Measurements from ENCODE around the gene SPDYE3.
A peak's percentile ranks its signal among the peaks of the same experiment; 100 is the strongest.
"Not testable (repeated sequence)": the region's sequence is repeated elsewhere in the genome, so short reads cannot be mapped to it uniquely, and the experiment has no call there.

SPDYE3 gene

DNA sequence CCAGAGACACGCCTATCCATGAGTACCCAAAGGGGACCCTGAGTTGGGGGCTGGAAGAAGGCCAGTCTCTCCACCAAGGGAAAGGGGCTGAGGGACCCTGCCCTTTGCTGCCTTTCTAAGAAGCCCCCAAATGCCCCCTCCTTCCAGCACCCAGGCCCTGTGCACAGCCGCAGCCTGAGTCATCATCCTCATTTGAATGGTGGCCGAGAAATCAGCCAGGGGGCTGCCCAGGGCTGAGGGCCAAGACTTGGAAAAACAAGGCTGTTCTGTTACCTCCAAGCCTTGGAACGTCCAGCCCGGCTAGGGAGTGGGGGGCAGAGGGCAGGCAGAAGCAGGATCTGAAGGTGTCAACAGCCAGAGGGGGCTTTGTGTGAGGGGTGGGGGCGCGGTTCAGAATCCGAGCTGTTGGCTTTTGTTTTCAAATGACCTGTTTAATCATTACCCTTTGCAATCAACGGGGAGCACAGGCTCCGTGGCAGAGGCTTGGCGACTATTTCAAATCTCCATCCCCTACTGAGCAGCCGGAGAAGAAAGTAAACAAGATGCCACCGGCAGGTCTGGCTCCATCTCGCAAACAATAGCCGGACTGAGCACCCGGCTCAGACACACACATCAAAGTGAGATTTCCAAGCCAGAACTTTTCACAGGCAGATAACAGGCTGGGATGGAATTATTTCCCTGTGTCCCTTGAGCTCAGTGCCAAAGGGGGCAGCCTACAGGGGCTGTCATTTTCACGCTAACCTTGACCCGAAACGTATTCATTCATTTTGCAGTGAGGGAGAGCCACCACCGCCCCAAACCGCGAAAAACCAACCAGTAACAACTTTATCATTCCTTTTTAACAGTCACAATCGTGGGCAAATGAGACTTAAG lies 37.2 kb upstream of the SPDYE3 start:
- not testable (repeated sequence) for H3K27me3 ChIP-seq (replicated peaks; ENCODE audit: control insufficient read depth, insufficient read depth, low read length); H3K9me3 ChIP-seq (ENCODE audit: control insufficient read depth, low read length); H3K4me1 ChIP-seq (ENCODE audit: control insufficient read depth, insufficient read depth, low read length); H3K36me3 ChIP-seq (ENCODE audit: control insufficient read depth, insufficient read depth, low read length, severe bottlenecking)
- H3K4me3 ChIP-seq (ENCODE audit: low read length), result peak overlapping the region; percentile 61
- peak overlapping the region; percentile 47 for H3K9ac ChIP-seq (ENCODE audit: low read length)
- DNase-seq (ENCODE audit: low read depth), result peak; percentile 24

DNA sequence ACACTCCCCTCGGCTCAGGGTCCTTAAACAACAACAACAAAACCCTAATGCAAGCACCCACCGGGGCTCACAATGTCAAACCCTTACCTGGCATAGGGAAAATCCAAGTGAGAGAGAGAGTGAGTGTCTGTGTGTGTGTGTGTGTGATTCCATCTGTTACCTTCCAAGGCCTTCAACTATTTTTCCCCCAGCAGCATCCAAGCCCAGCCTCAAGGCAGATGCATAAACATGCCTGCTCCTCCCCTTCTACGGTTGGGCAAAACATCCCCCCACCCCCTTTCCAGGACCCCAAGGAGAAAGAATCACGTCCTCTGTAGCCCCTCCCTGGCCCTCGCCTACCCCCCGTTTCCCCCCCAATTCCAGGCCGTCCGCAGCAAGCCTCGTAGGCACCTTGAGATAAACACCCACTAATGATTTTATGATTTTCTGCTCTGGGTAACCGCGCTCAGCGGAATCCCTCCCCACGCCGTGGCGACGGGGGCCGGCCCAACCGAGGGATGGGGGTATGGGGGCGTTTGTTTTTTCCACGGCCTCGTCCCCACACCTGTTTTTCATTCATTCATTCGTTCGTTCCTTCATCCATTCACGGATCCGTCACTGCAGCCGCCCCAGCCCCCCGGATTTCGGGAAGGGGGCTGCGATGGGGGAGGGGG lies 36.4 kb upstream of the SPDYE3 start:
- H3K9me3 ChIP-seq (ENCODE audit: control insufficient read depth, low read length); H3K27me3 ChIP-seq (replicated peaks; ENCODE audit: control insufficient read depth, insufficient read depth, low read length); H3K36me3 ChIP-seq (ENCODE audit: control insufficient read depth, insufficient read depth, low read length, severe bottlenecking); H3K4me1 ChIP-seq (ENCODE audit: control insufficient read depth, insufficient read depth, low read length): not testable (repeated sequence)
- Histone ChIP-seq H3K4me3 (ENCODE audit: low read length) (peak overlapping the region; percentile 61), H3K9ac (ENCODE audit: low read length) (peak overlapping the region; percentile 47)
- peak; percentile 26 for DNase-seq (ENCODE audit: low read depth)

DNA sequence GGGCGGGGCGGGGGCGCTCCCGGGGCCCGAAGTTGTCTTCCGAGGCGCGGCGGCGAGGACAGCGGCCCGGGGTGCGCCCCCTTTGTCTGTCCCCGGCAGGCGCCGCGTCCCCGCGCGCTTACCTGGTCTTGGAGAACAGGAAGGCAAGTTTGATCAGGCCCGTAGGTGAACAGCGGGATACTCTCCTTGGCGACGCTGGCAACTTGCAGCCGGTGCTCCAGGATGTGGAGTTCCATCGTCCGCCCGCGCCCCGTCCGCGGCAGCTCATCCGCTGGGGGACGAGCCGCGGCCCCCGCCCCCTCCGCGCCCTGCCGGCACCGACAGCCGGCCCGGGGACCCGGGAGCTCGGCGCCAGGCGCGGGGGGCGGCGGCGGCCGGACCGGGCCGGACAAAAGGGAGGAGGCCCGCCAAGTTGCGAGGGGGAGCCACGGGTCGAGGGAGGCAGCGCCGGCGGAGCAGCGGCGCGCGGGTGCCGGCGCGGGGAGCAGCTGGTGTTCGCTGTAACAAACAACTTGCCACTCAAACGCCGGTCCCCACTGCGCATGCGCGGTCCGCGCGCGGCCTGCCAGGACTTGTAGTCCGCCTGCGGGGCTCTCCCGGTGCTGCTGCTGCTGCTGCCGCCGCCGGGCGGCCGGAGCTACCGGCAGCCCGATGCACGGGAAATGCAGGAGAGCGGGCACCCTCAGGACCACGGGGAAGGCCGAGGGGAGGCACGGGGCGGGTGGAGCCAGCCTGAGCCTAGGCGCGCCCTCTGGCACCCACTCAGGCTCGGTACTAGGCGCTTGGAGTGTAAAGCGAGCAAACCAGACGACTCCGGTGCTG lies 35.6 kb upstream of the SPDYE3 start:
- DNase-seq (ENCODE audit: low read depth), result peak; percentile 96
- Histone ChIP-seq H3K4me1 (ENCODE audit: control insufficient read depth, insufficient read depth, low read length) (no peaks in the 10 kb centered on the region), H3K27me3 (replicated peaks; ENCODE audit: control insufficient read depth, insufficient read depth, low read length) (no peaks in the 10 kb centered on the region), H3K4me3 (ENCODE audit: low read length) (peak overlapping the region; percentile 79), H3K9ac (ENCODE audit: low read length) (peak overlapping the region; percentile 79), H3K9me3 (ENCODE audit: control insufficient read depth, low read length) (no peaks in the 10 kb centered on the region), H3K36me3 (ENCODE audit: control insufficient read depth, insufficient read depth, low read length, severe bottlenecking) (no peaks in the 10 kb centered on the region)

DNA sequence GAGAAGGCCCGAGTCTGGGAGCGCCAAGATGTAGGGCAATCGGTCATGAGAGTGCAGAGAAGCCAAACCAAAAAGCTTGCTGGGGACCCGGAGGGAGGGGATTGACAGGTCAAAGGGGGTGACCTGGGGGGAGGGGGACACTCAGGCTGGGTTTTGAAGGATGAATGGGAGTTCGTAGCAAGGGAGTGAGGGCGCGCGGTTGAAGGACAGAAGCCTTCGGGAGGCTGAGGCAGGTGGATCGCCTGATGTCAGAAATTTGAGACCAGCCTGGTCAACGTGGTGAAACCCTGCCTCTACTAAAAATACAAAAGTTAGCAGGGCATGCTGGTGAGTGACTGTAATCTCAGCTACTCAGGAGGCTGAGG lies 35.0 kb upstream of the SPDYE3 start:
- not testable (repeated sequence) for DNase-seq (ENCODE audit: low read depth); H3K9me3 ChIP-seq (ENCODE audit: control insufficient read depth, low read length)
- H3K4me3 ChIP-seq (ENCODE audit: low read length), result peak overlapping the region; percentile 79

GRCh38 chr7:100275120-100275519 lies 32.4 kb upstream of the SPDYE3 start:
- Histone ChIP-seq H3K9ac (ENCODE audit: low read length) (no peak overlapping the region), H3K36me3 (ENCODE audit: control insufficient read depth, insufficient read depth, low read length, severe bottlenecking) (no peaks in the 10 kb centered on the region), H3K4me3 (ENCODE audit: low read length) (no peak overlapping the region), H3K27me3 (replicated peaks; ENCODE audit: control insufficient read depth, insufficient read depth, low read length) (no peaks in the 10 kb centered on the region), H3K9me3 (ENCODE audit: control insufficient read depth, low read length) (no peaks in the 10 kb centered on the region), H3K4me1 (ENCODE audit: control insufficient read depth, insufficient read depth, low read length) (no peaks in the 10 kb centered on the region)
- DNase-seq (ENCODE audit: low read depth), result no peak

More for the DNA sequence above, 35.0 kb upstream of the SPDYE3 start:
- not testable (repeated sequence) for H3K4me1 ChIP-seq (ENCODE audit: control insufficient read depth, insufficient read depth, low read length); H3K36me3 ChIP-seq (ENCODE audit: control insufficient read depth, insufficient read depth, low read length, severe bottlenecking); H3K27me3 ChIP-seq (replicated peaks; ENCODE audit: control insufficient read depth, insufficient read depth, low read length)
- H3K9ac ChIP-seq (ENCODE audit: low read length), result peak overlapping the region; percentile 79

- not testable (repeated sequence) for H3K4me1 ChIP-seq (ENCODE audit: control insufficient read depth, insufficient read depth, low read length); H3K4me3 ChIP-seq (ENCODE audit: low read length); DNase-seq (ENCODE audit: low read depth); H3K9ac ChIP-seq (ENCODE audit: low read length); H3K27me3 ChIP-seq (replicated peaks; ENCODE audit: control insufficient read depth, insufficient read depth, low read length); H3K36me3 ChIP-seq (ENCODE audit: control insufficient read depth, insufficient read depth, low read length, severe bottlenecking); H3K9me3 ChIP-seq (ENCODE audit: control insufficient read depth, low read length)
Observed at GRCh38 chr7:100276126-100276525, 31.4 kb upstream of the SPDYE3 start.

GRCh38 chr7:100282069-100282608 lies 25.4 kb upstream of the SPDYE3 start:
- not testable (repeated sequence) for DNase-seq (ENCODE audit: low read depth); H3K4me3 ChIP-seq (ENCODE audit: low read length); H3K36me3 ChIP-seq (ENCODE audit: control insufficient read depth, insufficient read depth, low read length, severe bottlenecking); H3K9me3 ChIP-seq (ENCODE audit: control insufficient read depth, low read length); H3K4me1 ChIP-seq (ENCODE audit: control insufficient read depth, insufficient read depth, low read length); H3K27me3 ChIP-seq (replicated peaks; ENCODE audit: control insufficient read depth, insufficient read depth, low read length); H3K9ac ChIP-seq (ENCODE audit: low read length)

DNA sequence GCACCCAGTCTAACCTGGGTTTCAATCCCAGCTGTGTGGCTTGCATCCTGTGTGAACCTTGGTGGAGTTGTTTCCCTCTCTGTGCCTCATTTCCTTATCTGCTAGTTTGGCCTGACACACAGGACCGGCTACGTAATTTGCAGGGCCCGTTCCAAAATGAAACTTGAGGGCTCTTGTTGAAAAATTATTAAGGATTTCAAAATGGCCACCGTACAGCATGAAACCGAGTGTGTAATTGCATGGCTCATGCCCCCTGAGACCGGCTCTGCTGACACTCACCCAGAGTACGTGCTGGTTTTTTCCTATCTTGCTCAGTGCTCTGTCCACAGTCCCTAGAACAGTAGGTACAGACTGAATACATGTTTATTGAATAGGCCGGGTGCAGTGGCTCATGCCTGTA lies 24.4 kb upstream of the SPDYE3 start:
- H3K4me1 ChIP-seq (ENCODE audit: control insufficient read depth, insufficient read depth, low read length); H3K9ac ChIP-seq (ENCODE audit: low read length); H3K36me3 ChIP-seq (ENCODE audit: control insufficient read depth, insufficient read depth, low read length, severe bottlenecking); H3K9me3 ChIP-seq (ENCODE audit: control insufficient read depth, low read length); H3K4me3 ChIP-seq (ENCODE audit: low read length); H3K27me3 ChIP-seq (replicated peaks; ENCODE audit: control insufficient read depth, insufficient read depth, low read length); DNase-seq (ENCODE audit: low read depth): not testable (repeated sequence)

DNA sequence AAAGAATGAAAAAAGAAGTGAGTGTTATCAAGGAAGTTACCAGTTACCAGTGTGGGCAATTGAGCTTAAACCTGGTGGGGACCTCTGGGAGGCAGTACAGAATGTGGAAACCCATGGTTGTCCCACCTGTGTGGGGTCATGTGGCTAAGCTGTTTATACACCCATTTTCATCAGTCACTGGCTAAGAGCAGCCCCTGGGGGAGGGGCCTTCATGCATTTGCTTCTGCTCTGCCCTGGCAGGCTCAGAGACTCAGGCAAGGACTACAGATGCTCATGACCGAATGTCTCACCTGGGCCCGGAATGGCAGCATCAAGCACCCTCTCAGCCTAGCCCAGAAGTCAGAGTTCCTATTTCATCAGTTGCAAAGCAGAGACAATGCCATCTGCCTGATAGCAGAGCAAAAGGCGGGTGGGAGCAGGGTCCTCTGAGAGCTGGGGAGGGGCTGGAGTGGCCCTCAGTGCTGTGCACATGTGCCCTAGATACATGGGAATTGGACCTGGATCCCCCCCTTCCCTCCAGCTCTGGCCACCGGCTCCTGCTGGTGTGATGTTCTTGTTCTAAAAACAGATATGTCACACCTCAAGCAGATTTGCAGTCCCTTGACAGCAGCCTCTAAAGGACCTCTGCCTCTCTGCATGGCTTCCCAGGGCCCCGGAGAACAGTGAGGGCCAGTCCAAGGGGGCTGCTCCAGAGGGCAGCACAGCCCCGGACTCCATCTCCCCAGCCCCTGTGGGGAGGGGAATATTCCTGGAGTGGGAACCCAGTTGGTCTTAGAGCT lies 20.1 kb upstream of the SPDYE3 start:
- H3K9me3 ChIP-seq (ENCODE audit: control insufficient read depth, low read length); H3K9ac ChIP-seq (ENCODE audit: low read length); H3K36me3 ChIP-seq (ENCODE audit: control insufficient read depth, insufficient read depth, low read length, severe bottlenecking): not testable (repeated sequence)

GRCh38 chr7:100288258-100288657 lies 19.2 kb upstream of the SPDYE3 start:
- H3K9me3 ChIP-seq (ENCODE audit: control insufficient read depth, low read length); DNase-seq (ENCODE audit: low read depth); H3K9ac ChIP-seq (ENCODE audit: low read length); H3K4me1 ChIP-seq (ENCODE audit: control insufficient read depth, insufficient read depth, low read length); H3K36me3 ChIP-seq (ENCODE audit: control insufficient read depth, insufficient read depth, low read length, severe bottlenecking); H3K27me3 ChIP-seq (replicated peaks; ENCODE audit: control insufficient read depth, insufficient read depth, low read length); H3K4me3 ChIP-seq (ENCODE audit: low read length): not testable (repeated sequence)

More for the DNA sequence above, 20.1 kb upstream of the SPDYE3 start:
- H3K27me3 ChIP-seq (replicated peaks; ENCODE audit: control insufficient read depth, insufficient read depth, low read length); H3K4me1 ChIP-seq (ENCODE audit: control insufficient read depth, insufficient read depth, low read length); H3K4me3 ChIP-seq (ENCODE audit: low read length); DNase-seq (ENCODE audit: low read depth): not testable (repeated sequence)
